Activated T-helper 1 cell treated with anti-CD3 and anti-CD28 coated beads, Interleukin-2, amount 50 U/mL, for 16 hours (primary cell): ENCODE measurements around the gene DTWD2.
"Not testable (repeated sequence)": the region's sequence is repeated elsewhere in the genome, so short reads cannot be mapped to it uniquely, and the experiment has no call there.

ENCODE experiments used
- DNase-seq, 2 donors: peaks; one replicate each; pipeline ENCODE4 v3.0.0-alpha.2; 2020; ENCODE audit warnings: low read depth in 1 of 2, low spot score in 1 of 2

DTWD2 gene

GRCh38 chr5:118952992-118953651, 35.2 kb downstream of the DTWD2 start:
- no peak for DNase-seq

GRCh38 chr5:118952306-118952705, 36.0 kb downstream of the DTWD2 start:
- DNase-seq: not testable (repeated sequence)

- DNase-seq: not testable (repeated sequence)
These were observed 38.0 kb downstream of the DTWD2 start for GRCh38 chr5:118950354-118950753.

- DNase-seq: no peak
These were observed 42.1 kb downstream of the DTWD2 start for GRCh38 chr5:118946138-118946800.

- no peak for DNase-seq
These were observed 50.8 kb downstream of the DTWD2 start for GRCh38 chr5:118937393-118938061.

- DNase-seq: no peak
These were observed 54.6 kb downstream of the DTWD2 start for GRCh38 chr5:118933703-118934102.

- no peak for DNase-seq
These were observed 56.8 kb downstream of the DTWD2 start for GRCh38 chr5:118931564-118931963.

GRCh38 chr5:118924006-118924389, 64.3 kb downstream of the DTWD2 start:
- no peak for DNase-seq

- no peak for DNase-seq
These were observed 64.9 kb downstream of the DTWD2 start for GRCh38 chr5:118923295-118924005.

GRCh38 chr5:118921866-118922265, 66.5 kb downstream of the DTWD2 start:
- DNase-seq: no peak

- no peak for DNase-seq
These were observed 69.3 kb downstream of the DTWD2 start for GRCh38 chr5:118919016-118919415.

GRCh38 chr5:118918232-118918631, 70.1 kb downstream of the DTWD2 start:
- DNase-seq: no peak

GRCh38 chr5:118907536-118907935, 80.8 kb downstream of the DTWD2 start:
- DNase-seq: not testable (repeated sequence)

GRCh38 chr5:118906947-118907346, 81.4 kb downstream of the DTWD2 start:
- DNase-seq: no peak

- no peak for DNase-seq
These were observed 83.2 kb downstream of the DTWD2 start for GRCh38 chr5:118905196-118905595.

GRCh38 chr5:118902656-118903438, 85.5 kb downstream of the DTWD2 start:
- DNase-seq: no peak

- DNase-seq: no peak
These were observed 93.6 kb downstream of the DTWD2 start for GRCh38 chr5:118894709-118895108.

GRCh38 chr5:118891252-118891651, 97.1 kb downstream of the DTWD2 start:
- no peak for DNase-seq

GRCh38 chr5:118889165-118889564, 99.2 kb downstream of the DTWD2 start:
- no peak for DNase-seq

GRCh38 chr5:118888556-118888955, 99.8 kb downstream of the DTWD2 start:
- no peak for DNase-seq

GRCh38 chr5:118883362-118883761, 105.0 kb downstream of the DTWD2 start:
- no peak for DNase-seq
